ENCODE measurements around the gene SERAC1.

Gene SERAC1

DNA sequence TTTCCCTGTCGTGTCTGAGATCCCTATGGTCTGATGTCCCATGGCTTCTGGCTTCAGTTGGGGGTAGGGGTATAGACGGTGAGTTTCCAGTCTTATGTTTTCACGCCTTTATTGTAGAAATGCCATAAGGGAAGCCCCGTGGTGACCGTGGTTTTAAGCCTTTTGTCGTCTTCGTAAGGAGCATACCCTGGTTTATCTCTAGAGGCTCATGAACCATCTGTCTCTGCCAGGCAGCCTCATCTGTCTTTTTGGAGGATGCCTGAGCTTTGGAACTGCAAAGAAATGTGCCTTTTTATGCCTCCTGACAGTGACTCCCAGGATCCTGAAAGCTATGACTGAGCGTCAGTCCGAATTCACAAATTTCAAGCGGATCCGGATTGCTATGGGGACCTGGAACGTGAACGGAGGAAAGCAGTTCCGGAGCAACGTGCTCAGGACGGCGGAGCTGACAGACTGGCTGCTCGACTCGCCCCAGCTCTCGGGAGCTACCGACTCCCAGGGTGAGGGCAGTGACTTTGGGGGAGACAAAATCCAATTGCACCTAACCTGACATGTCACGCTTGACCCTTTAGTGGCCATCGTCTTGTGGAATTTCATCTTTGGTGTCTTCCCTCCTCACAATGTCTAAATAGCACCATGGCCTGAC, 101.8 kb downstream of the SERAC1 start:
- Histone ChIP-seq H3K9ac (no peak overlapping the region), H3K27me3 (ENCODE audit: control insufficient read depth, insufficient read depth, low read length) (no peaks in the 10 kb centered on the region), H3K36me3 (ENCODE audit: control insufficient read depth, insufficient read depth, low read length) (no peaks in the 10 kb centered on the region), H3K27ac (no peak overlapping the region), H3K4me3 (ENCODE audit: low read depth, low read length) (no peak overlapping the region), H3K9me3 (ENCODE audit: control insufficient read depth, low read length) (no peaks in the 10 kb centered on the region), H3K4me2 (ENCODE audit: low read length) (no peak overlapping the region), H2AFZ (no peak overlapping the region), H3K4me1 (no peaks in the 10 kb centered on the region), H3K79me2 (no peaks in the 10 kb centered on the region)
- TF ChIP-seq, protein P1, sequence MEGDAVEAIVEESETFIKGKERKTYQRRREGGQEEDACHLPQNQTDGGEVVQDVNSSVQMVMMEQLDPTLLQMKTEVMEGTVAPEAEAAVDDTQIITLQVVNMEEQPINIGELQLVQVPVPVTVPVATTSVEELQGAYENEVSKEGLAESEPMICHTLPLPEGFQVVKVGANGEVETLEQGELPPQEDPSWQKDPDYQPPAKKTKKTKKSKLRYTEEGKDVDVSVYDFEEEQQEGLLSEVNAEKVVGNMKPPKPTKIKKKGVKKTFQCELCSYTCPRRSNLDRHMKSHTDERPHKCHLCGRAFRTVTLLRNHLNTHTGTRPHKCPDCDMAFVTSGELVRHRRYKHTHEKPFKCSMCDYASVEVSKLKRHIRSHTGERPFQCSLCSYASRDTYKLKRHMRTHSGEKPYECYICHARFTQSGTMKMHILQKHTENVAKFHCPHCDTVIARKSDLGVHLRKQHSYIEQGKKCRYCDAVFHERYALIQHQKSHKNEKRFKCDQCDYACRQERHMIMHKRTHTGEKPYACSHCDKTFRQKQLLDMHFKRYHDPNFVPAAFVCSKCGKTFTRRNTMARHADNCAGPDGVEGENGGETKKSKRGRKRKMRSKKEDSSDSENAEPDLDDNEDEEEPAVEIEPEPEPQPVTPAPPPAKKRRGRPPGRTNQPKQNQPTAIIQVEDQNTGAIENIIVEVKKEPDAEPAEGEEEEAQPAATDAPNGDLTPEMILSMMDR (IDR thresholded peaks at IDR 0.05) = no peak

DNA sequence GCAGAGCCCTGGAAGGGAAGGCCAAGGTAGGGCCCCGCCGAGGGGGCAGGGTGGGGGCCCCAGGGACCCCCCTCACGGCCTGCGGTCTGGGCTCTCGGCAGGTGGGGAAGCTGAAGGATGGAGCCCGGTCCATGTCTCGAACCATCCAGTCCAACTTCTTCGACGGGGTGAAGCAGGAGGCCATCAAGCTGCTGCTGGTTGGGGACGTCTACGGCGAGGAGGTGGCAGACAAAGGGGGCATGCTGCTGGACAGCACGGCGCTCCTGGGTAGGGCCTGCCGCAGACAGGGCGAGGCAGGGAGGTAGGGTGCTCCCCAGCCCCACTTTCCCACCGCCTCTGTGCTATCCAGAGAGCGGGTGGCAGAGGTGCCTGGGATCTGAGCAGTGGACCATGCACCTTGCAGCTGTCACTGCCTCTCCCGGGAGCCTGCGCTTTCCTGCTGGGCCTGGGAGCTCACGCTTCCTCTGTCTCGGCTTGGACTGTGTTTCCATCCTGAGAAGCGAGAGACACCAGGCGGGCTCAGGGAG, 103.3 kb downstream of the SERAC1 start:
- Histone ChIP-seq H3K4me2 (ENCODE audit: low read length) (no peak overlapping the region), H3K9ac (no peak overlapping the region), H3K36me3 (ENCODE audit: control insufficient read depth, insufficient read depth, low read length) (no peaks in the 10 kb centered on the region), H2AFZ (no peak overlapping the region), H3K27ac (no peak overlapping the region), H3K9me3 (ENCODE audit: control insufficient read depth, low read length) (no peaks in the 10 kb centered on the region), H3K79me2 (no peaks in the 10 kb centered on the region), H3K4me1 (no peaks in the 10 kb centered on the region), H3K4me3 (ENCODE audit: low read depth, low read length) (no peak overlapping the region), H3K27me3 (ENCODE audit: control insufficient read depth, insufficient read depth, low read length) (no peaks in the 10 kb centered on the region)
- TF ChIP-seq, protein P1 (IDR thresholded peaks at IDR 0.05) = no peak

DNA sequence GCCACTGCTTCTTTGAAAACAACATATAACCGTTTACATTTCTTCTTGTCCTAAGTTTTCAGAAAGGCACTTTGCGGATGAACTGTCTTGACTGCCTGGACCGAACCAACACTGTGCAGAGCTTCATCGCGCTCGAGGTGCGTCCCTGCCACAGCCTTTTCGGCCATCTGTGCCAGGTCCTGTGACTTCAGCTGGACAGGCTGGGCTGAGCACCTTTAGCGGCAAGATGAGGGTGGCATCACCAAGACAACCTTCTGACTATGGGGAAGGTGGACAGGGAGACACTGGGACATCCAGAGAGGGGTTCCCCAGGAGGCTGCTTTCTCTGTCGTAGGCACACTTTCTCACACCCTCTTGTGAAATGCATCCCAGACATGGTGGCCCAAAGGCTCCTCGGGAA, 104.3 kb downstream of the SERAC1 start:
- H3K9ac ChIP-seq = no peak overlapping the region
- H3K27ac ChIP-seq = no peak overlapping the region
- H3K4me3 ChIP-seq (ENCODE audit: low read depth, low read length) = no peak overlapping the region
- H3K4me1 ChIP-seq = no peaks in the 10 kb centered on the region
- H3K4me2 ChIP-seq (ENCODE audit: low read length) = no peak overlapping the region
- no peaks in the 10 kb centered on the region for H3K9me3 ChIP-seq (ENCODE audit: control insufficient read depth, low read length)
- TF ChIP-seq, protein P1 (IDR thresholded peaks at IDR 0.05) = no peak
- no peaks in the 10 kb centered on the region for H3K27me3 ChIP-seq (ENCODE audit: control insufficient read depth, insufficient read depth, low read length)
- no peak overlapping the region for H2AFZ ChIP-seq
- H3K79me2 ChIP-seq = no peaks in the 10 kb centered on the region
- no peaks in the 10 kb centered on the region for H3K36me3 ChIP-seq (ENCODE audit: control insufficient read depth, insufficient read depth, low read length)

DNA sequence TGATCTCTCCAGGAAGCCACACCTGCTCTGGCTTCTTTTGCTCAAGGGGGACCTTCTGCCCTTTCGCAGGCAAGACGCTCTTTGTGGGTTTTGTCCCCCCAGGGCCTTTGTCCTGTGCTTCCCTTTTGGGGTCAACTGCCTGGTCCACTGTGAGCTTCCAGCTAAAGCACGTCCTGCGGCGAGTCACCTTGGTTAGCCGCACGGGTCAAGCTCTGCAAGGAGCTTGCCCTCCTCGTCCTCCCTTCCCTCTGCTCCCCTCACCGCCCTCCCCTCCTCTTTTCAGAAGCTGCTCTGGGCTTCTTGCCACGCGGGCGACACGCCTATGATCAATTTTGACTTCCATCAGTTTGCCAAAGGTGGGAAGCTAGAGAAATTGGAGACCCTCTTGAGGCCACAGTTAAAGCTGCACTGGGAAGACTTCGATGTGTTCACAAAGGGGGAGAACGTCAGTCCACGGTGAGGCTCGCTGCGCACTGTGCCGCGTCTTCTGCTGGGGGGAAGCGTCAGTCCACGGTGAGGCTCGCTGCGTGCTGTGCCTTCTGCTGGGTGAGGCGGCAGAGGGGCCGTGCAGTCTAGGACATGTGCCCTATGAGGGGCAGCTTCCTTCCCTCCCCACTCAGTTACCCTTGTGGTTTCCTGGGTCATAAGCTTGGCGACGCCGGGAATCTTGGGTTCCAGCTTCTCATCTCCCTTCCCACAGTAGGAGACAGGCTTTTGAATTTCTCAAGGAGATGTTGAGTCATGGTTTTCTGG, 106.2 kb downstream of the SERAC1 start:
- no peak overlapping the region for H3K4me3 ChIP-seq (ENCODE audit: low read depth, low read length)
- H3K79me2 ChIP-seq = no peaks in the 10 kb centered on the region
- no peak overlapping the region for H3K9ac ChIP-seq
- no peaks in the 10 kb centered on the region for H3K36me3 ChIP-seq (ENCODE audit: control insufficient read depth, insufficient read depth, low read length)
- H3K9me3 ChIP-seq (ENCODE audit: control insufficient read depth, low read length) = no peaks in the 10 kb centered on the region
- no peak overlapping the region for H3K27ac ChIP-seq
- H3K4me2 ChIP-seq (ENCODE audit: low read length) = no peak overlapping the region
- TF ChIP-seq, protein P1 (IDR thresholded peaks at IDR 0.05) = no peak
- H3K27me3 ChIP-seq (ENCODE audit: control insufficient read depth, insufficient read depth, low read length) = no peaks in the 10 kb centered on the region
- no peaks in the 10 kb centered on the region for H3K4me1 ChIP-seq
- no peak overlapping the region for H2AFZ ChIP-seq
